Loucy (cell line): ENCODE measurements around the gene ZNF816.

Experiments
- CTCF ChIP-seq: fragments of 200-600 bp; sonication (generic); conservative IDR thresholded peaks from 2 replicates; pipeline ENCODE4 v1.5.1; 2014; ENCODE audit warnings: mild to moderate bottlenecking, antibody characterized with exemption, low read length
- EZH2phosphoT487 ChIP-seq: fragments of 200-600 bp; IDR thresholded peaks from 2 replicates; pipeline ENCODE4 v1.6.1; 2018; ENCODE audit warnings: antibody characterized with exemption, mild to moderate bottlenecking, moderate library complexity, borderline replicate concordance

GRCh38 chr19:52995711-52996110 is 33.0 kb upstream of the ZNF816 start:
- TF ChIP-seq CTCF (no peak), EZH2phosphoT487 (no peak)
